Immature natural killer cell (primary cell): ENCODE data around the gene PHLDA2. TPM values are rescaled to one million over a fixed set of nuclear protein-coding genes. Genes with fewer than 3 reads are reported as not detected.

Experiments
- DNase-seq, 3 donors: peaks; one replicate each; pipeline ENCODE4 v3.0.0; 2022; ENCODE audit warnings: mixed read lengths in 1 of 3
- H3K27ac Mint-ChIP-seq, 6 donors: one replicate each; pipeline ENCODE4 v1.8.0; 2020; ENCODE audit warnings: mixed read lengths in 6 of 6, mild to moderate bottlenecking in 5 of 6, inconsistent platforms in 4 of 6, moderate library complexity in 3 of 6
- H3K27me3 Mint-ChIP-seq, 3 donors: one replicate each; pipeline ENCODE4 v1.8.0; 2020 to 2021; ENCODE audit warnings: low read depth in 3 of 3, mild to moderate bottlenecking in 3 of 3, mixed read lengths in 3 of 3, moderate library complexity in 3 of 3, inconsistent platforms in 1 of 3
- H3K36me3 Mint-ChIP-seq, 3 donors: one replicate each; pipeline ENCODE4 v1.8.0; 2020; ENCODE audit warnings: mixed read lengths in 3 of 3, inconsistent platforms in 2 of 3, mild to moderate bottlenecking in 2 of 3
- H3K4me1 Mint-ChIP-seq, 2 donors: one replicate each; pipeline ENCODE4 v1.8.0; 2020; ENCODE audit warnings: inconsistent platforms in 2 of 2, mild to moderate bottlenecking in 2 of 2, mixed read lengths in 2 of 2, moderate library complexity in 1 of 2
- H3K4me3 Mint-ChIP-seq, 5 donors: one replicate each; pipeline ENCODE4 v1.8.0; 2020; ENCODE audit warnings: mild to moderate bottlenecking in 5 of 5, mixed read lengths in 5 of 5, inconsistent platforms in 3 of 5, moderate library complexity in 3 of 5
- H3K9me3 Mint-ChIP-seq, 6 donors: one replicate each; pipeline ENCODE4 v1.8.0; 2020; ENCODE audit warnings: mild to moderate bottlenecking in 6 of 6, mixed read lengths in 6 of 6, inconsistent platforms in 4 of 6, moderate library complexity in 3 of 6
- polyA plus RNA-seq, 3 donors: library from polyadenylated mRNA; unstranded; fragments of 300-500 nt; fragmentation: Illumina TruSeq; gene quantifications; one replicate each; pipeline ENCODE4 v1.2.3, GENCODE V29; 2021

PHLDA2 gene
- polyA plus RNA-seq, 3 donors from 2014 or later, result 0.27 TPM; not detected in 2

GRCh38 chr11:2889362-2890273, 39.6 kb downstream of the PHLDA2 start:
- H3K27ac Mint-ChIP-seq, result no peak overlapping the region

GRCh38 chr11:2888266-2888968, 40.8 kb downstream of the PHLDA2 start:
- Mint-ChIP-seq H3K4me3 (no peak overlapping the region), H3K9me3 (no peaks in the 10 kb centered on the region), H3K27me3 (peaks cover 2 to 8% (median 3%) of the 10 kb centered on the region in 3 donors), H3K27ac (peak overlapping the region in 2 of 6 donors; percentile 57 to 71), H3K4me1 (peaks cover 33 to 35% of the 10 kb centered on the region in 2 donors), H3K36me3 (no peaks in the 10 kb centered on the region)
- DNase-seq, result peak; percentile 80 to 81 (median 81)

More at GRCh38 chr11:2889362-2890273, 39.6 kb downstream of the PHLDA2 start:
- Mint-ChIP-seq H3K36me3 (no peaks in the 10 kb centered on the region), H3K4me1 (peaks cover 34 to 39% of the 10 kb centered on the region in 2 donors), H3K27me3 (peaks cover 0 to 8% (median 3%) of the 10 kb centered on the region in 3 donors), H3K4me3 (peak overlapping the region in 2 of 5 donors; percentile 29 to 30), H3K9me3 (no peaks in the 10 kb centered on the region)
- no peak for DNase-seq

- no peak for DNase-seq
- peaks cover 8 to 9% (median 9%) of the 10 kb centered on the region in 3 donors for H3K27me3 Mint-ChIP-seq
- peak overlapping the region; percentile 49 to 72 (median 53) for H3K4me3 Mint-ChIP-seq
- no peaks in the 10 kb centered on the region for H3K9me3 Mint-ChIP-seq
- H3K4me1 Mint-ChIP-seq, result peaks cover 30 to 32% of the 10 kb centered on the region in 2 donors
- no peaks in the 10 kb centered on the region for H3K36me3 Mint-ChIP-seq
- peak overlapping the region in 2 of 6 donors; percentile 20 to 21 for H3K27ac Mint-ChIP-seq
Observed at GRCh38 chr11:2887515-2888195, 41.6 kb downstream of the PHLDA2 start.

GRCh38 chr11:2886936-2887335, 42.3 kb downstream of the PHLDA2 start:
- Mint-ChIP-seq H3K4me1 (peaks cover 25 to 29% of the 10 kb centered on the region in 2 donors), H3K36me3 (no peaks in the 10 kb centered on the region), H3K9me3 (no peaks in the 10 kb centered on the region), H3K27me3 (peaks cover 6 to 14% (median 9%) of the 10 kb centered on the region in 3 donors), H3K27ac (peak overlapping the region in 2 of 6 donors; percentile 21 to 69), H3K4me3 (peak overlapping the region; percentile 51 to 72 (median 63))
- DNase-seq, result no peak

GRCh38 chr11:2886191-2886894, 42.9 kb downstream of the PHLDA2 start:
- Mint-ChIP-seq H3K27ac (peak overlapping the region in 2 of 6 donors; percentile 11 to 69), H3K9me3 (no peaks in the 10 kb centered on the region), H3K4me1 (peaks cover 20 to 23% of the 10 kb centered on the region in 2 donors), H3K4me3 (peak overlapping the region; percentile 28 to 72 (median 63)), H3K36me3 (no peaks in the 10 kb centered on the region), H3K27me3 (peaks cover 6 to 14% (median 9%) of the 10 kb centered on the region in 3 donors)
- DNase-seq, result no peak

GRCh38 chr11:2885678-2886081, 43.5 kb downstream of the PHLDA2 start, which contains the start of gene CDKN1C:
Gene CDKN1C, minus strand, starts transcription at chr11:2885775. Its CDS starts 319 bp downstream, at chr11:2885456.
- no peaks in the 10 kb centered on the region for H3K36me3 Mint-ChIP-seq
- peak; percentile 83 to 88 (median 86) for DNase-seq
- H3K4me3 Mint-ChIP-seq, result peak within 1 kb of the TSS; percentile 77 to 93 (median 92)
- H3K4me1 Mint-ChIP-seq, result peaks cover 17 to 22% of the 10 kb centered on the region in 2 donors
- H3K27ac Mint-ChIP-seq, result peak within 1 kb of the TSS in 3 of 6 donors; percentile 11 to 74 (median 69)
- no peaks in the 10 kb centered on the region for H3K9me3 Mint-ChIP-seq
- peaks cover 7 to 14% (median 10%) of the 10 kb centered on the region in 3 donors for H3K27me3 Mint-ChIP-seq

GRCh38 chr11:2885017-2885677, 44.1 kb downstream of the PHLDA2 start:
- Mint-ChIP-seq H3K4me3 (peak overlapping the region; percentile 77 to 93 (median 92)), H3K27me3 (peaks cover 7 to 14% (median 11%) of the 10 kb centered on the region in 3 donors), H3K4me1 (peaks cover 17 to 22% of the 10 kb centered on the region in 2 donors), H3K36me3 (no peaks in the 10 kb centered on the region), H3K9me3 (no peaks in the 10 kb centered on the region), H3K27ac (peak overlapping the region in 2 of 6 donors; percentile 56 to 74)
- peak; percentile 44 to 45 (median 45) for DNase-seq

- Mint-ChIP-seq H3K36me3 (no peaks in the 10 kb centered on the region), H3K27ac (no peak overlapping the region), H3K4me3 (peak overlapping the region in 1 of 5 donors; percentile 79), H3K27me3 (peaks cover 7 to 14% (median 14%) of the 10 kb centered on the region in 3 donors), H3K9me3 (no peaks in the 10 kb centered on the region), H3K4me1 (peaks cover 14 to 22% of the 10 kb centered on the region in 2 donors)
- no peak for DNase-seq
Observed at GRCh38 chr11:2883979-2884815, 45.0 kb downstream of the PHLDA2 start.

- H3K36me3 Mint-ChIP-seq, result no peaks in the 10 kb centered on the region
- no peaks in the 10 kb centered on the region for H3K9me3 Mint-ChIP-seq
- peaks cover 14 to 21% of the 10 kb centered on the region in 2 donors for H3K4me1 Mint-ChIP-seq
- H3K27ac Mint-ChIP-seq, result no peak overlapping the region
- peaks cover 7 to 14% (median 14%) of the 10 kb centered on the region in 3 donors for H3K27me3 Mint-ChIP-seq
- peak overlapping the region; percentile 59 to 81 (median 72) for H3K4me3 Mint-ChIP-seq
- no peak for DNase-seq
Observed at GRCh38 chr11:2883640-2883978, 45.6 kb downstream of the PHLDA2 start.

GRCh38 chr11:2882396-2883110, 46.7 kb downstream of the PHLDA2 start:
- Mint-ChIP-seq H3K4me1 (peaks cover 11 to 14% of the 10 kb centered on the region in 2 donors), H3K4me3 (peak overlapping the region; percentile 56 to 81 (median 72)), H3K27ac (no peak overlapping the region), H3K27me3 (peaks cover 5 to 16% (median 14%) of the 10 kb centered on the region in 3 donors), H3K9me3 (no peaks in the 10 kb centered on the region), H3K36me3 (no peaks in the 10 kb centered on the region)
- no peak for DNase-seq

GRCh38 chr11:2881981-2882375, 47.2 kb downstream of the PHLDA2 start:
- DNase-seq, result no peak
- Mint-ChIP-seq H3K27me3 (peaks cover 2 to 17% (median 14%) of the 10 kb centered on the region in 3 donors), H3K9me3 (no peaks in the 10 kb centered on the region), H3K36me3 (no peaks in the 10 kb centered on the region), H3K4me1 (peaks cover 9% of the 10 kb centered on the region in 2 donors), H3K4me3 (no peak overlapping the region), H3K27ac (no peak overlapping the region)
